Neural progenitor cell (in vitro differentiated cells): ENCODE results near the gene PLCL1. TPM values are rescaled to one million over a fixed set of nuclear protein-coding genes. Genes with fewer than 3 reads are reported as not detected.

Experiments used
- DNase-seq: peaks from one replicate; pipeline ENCODE4 v3.0.0-alpha.2; 2016; ENCODE audit warnings: low spot score
- H2AFZ ChIP-seq: fragments of 200-600 bp; sonication (generic); replicated peaks from 2 replicates; pipeline ENCODE4 v1.6.1; 2016; ENCODE audit warnings: antibody characterized with exemption
- H3F3A ChIP-seq: fragments of 200-600 bp; sonication (generic); 2 replicates; pipeline ENCODE4 v1.6.1; 2016; ENCODE audit warnings: antibody characterized with exemption, low read depth
- H3K27ac ChIP-seq: fragments of 200-600 bp; sonication (generic); 2 replicates; pipeline ENCODE4 v1.5.1; 2016; ENCODE audit warnings: mild to moderate bottlenecking
- H3K27me3 ChIP-seq: fragments of 200-600 bp; sonication (generic); 2 replicates; pipeline ENCODE4 v1.6.1; 2016; ENCODE audit warnings: mild to moderate bottlenecking, moderate library complexity
- H3K36me3 ChIP-seq: fragments of 200-600 bp; sonication (generic); 2 replicates; pipeline ENCODE4 v1.5.1; 2016
- H3K4me1 ChIP-seq: fragments of 200-600 bp; sonication (generic); 2 replicates; pipeline ENCODE4 v1.6.1; 2016; ENCODE audit warnings: mixed run types
- H3K4me2 ChIP-seq: fragments of 200-600 bp; sonication (generic); 2 replicates; pipeline ENCODE4 v1.6.1; 2016
- H3K4me3 ChIP-seq: fragments of 200-600 bp; sonication (generic); 2 replicates; pipeline ENCODE4 v1.5.1; 2016
- H3K79me2 ChIP-seq: fragments of 200-600 bp; sonication (generic); 2 replicates; pipeline ENCODE4 v1.6.1; 2016; ENCODE audit warnings: low read depth
- H3K9ac ChIP-seq: fragments of 200-600 bp; sonication (generic); 2 replicates; pipeline ENCODE4 v1.6.1; 2016
- H3K9me3 ChIP-seq: fragments of 200-600 bp; sonication (generic); 2 replicates; pipeline ENCODE4 v1.5.1; 2016; ENCODE audit warnings: low read depth
- H4K20me1 ChIP-seq: fragments of 200-600 bp; sonication (generic); 2 replicates; pipeline ENCODE4 v1.6.1; 2016; ENCODE audit warnings: low read depth
- H3K27ac Mint-ChIP-seq: 3 replicates; pipeline ENCODE4 v1.8.0; 2021; ENCODE audit warnings: mixed read lengths
- H3K27me3 Mint-ChIP-seq: 2 replicates; pipeline ENCODE4 v1.8.0; 2022; ENCODE audit warnings: low read depth, mild to moderate bottlenecking, inconsistent platforms, moderate library complexity, mixed read lengths; ENCODE audit not compliant: insufficient read depth
- H3K36me3 Mint-ChIP-seq: 3 replicates; pipeline ENCODE4 v1.8.0; 2021; ENCODE audit warnings: mixed read lengths
- H3K4me1 Mint-ChIP-seq: 3 replicates; pipeline ENCODE4 v1.8.0; 2021; ENCODE audit warnings: mixed read lengths
- H3K4me3 Mint-ChIP-seq: 3 replicates; pipeline ENCODE4 v1.8.0; 2021; ENCODE audit warnings: mild to moderate bottlenecking, moderate library complexity, mixed read lengths
- H3K9me3 Mint-ChIP-seq: 3 replicates; pipeline ENCODE4 v1.8.0; 2020; ENCODE audit warnings: mixed read lengths
- EZH2 ChIP-seq: fragments of 200-600 bp; sonication (generic); IDR thresholded peaks from 2 replicates; pipeline ENCODE4 v1.6.1; 2017; ENCODE audit warnings: antibody characterized with exemption, mild to moderate bottlenecking, moderate library complexity
- EZH2phosphoT487 ChIP-seq: fragments of 200-600 bp; sonication (generic); IDR thresholded peaks from 2 replicates; pipeline ENCODE4 v1.6.1; 2017; ENCODE audit warnings: antibody characterized with exemption
- total RNA-seq: library from RNA; depleted of rRNA; stranded (reverse); fragments of >200 nt; gene quantifications from 2 replicates; pipeline ENCODE4 v1.2.3, GENCODE V29; 2015; ENCODE audit warnings: low replicate concordance
- TF ChIP-seq, protein P1 (sequence below): fragments of 200-600 bp; sonication (generic); IDR thresholded peaks from 2 replicates; pipeline ENCODE4 v1.5.1; 2017; ENCODE audit warnings: antibody characterized with exemption, mild to moderate bottlenecking

The PLCL1 gene
- total RNA-seq, 1 donor from 2014 or later, result 0.41 TPM

DNA sequence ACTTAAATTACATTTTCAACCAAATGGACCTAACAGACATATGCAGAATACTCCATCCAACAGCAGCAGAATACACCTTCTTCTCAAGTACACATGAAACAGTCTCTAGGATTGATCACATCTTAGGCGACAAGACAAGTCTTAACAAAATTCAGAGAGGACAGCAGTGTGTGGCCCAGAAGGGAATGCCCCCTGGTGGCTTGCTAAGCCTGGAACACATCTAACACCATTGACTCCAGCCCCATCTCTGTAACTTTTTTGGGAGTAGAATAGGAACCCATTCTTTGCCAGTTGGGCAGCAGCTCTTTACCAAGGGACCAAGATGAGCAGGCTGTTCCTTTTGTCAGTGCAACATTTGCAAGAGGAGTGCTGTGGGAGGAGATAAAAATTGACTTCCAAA lies 249.9 kb downstream of the PLCL1 start:
- no peaks in the 10 kb centered on the region for H3K79me2 ChIP-seq
- DNase-seq, result peak; percentile 53
- H3K27ac Mint-ChIP-seq, result no peak overlapping the region

DNA sequence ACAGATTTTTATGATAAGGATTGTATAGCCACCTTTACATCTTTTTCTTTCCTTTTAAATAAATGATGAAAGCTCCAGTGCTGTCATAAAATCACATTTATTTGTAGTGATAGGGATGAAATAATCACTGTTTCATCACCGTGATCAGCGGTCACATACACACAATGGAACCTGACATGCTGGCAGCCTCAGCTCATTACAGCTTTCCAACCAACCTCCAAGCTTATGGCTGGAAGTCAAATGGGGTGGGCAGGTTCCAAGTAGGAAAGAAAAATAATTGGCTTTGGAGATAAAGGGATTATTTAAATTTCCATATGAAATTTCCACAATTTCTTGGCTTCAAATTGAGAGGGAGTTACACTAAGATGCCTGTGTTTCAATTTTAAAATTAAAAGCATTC lies 251.3 kb downstream of the PLCL1 start:
- H3K27ac ChIP-seq, result no peak overlapping the region
- H3K4me3 Mint-ChIP-seq, result no peak overlapping the region
- H3K9ac ChIP-seq, result no peak overlapping the region
- no peaks in the 10 kb centered on the region for H3K4me1 Mint-ChIP-seq
- H3K27ac Mint-ChIP-seq, result no peak overlapping the region
- TF ChIP-seq, protein P1, sequence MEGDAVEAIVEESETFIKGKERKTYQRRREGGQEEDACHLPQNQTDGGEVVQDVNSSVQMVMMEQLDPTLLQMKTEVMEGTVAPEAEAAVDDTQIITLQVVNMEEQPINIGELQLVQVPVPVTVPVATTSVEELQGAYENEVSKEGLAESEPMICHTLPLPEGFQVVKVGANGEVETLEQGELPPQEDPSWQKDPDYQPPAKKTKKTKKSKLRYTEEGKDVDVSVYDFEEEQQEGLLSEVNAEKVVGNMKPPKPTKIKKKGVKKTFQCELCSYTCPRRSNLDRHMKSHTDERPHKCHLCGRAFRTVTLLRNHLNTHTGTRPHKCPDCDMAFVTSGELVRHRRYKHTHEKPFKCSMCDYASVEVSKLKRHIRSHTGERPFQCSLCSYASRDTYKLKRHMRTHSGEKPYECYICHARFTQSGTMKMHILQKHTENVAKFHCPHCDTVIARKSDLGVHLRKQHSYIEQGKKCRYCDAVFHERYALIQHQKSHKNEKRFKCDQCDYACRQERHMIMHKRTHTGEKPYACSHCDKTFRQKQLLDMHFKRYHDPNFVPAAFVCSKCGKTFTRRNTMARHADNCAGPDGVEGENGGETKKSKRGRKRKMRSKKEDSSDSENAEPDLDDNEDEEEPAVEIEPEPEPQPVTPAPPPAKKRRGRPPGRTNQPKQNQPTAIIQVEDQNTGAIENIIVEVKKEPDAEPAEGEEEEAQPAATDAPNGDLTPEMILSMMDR, result no peak
- TF ChIP-seq EZH2 (no peak), EZH2phosphoT487 (no peak)
- H3K27me3 Mint-ChIP-seq, result no peaks in the 10 kb centered on the region
- no peaks in the 10 kb centered on the region for H3K36me3 Mint-ChIP-seq
- H3K9me3 ChIP-seq, result no peaks in the 10 kb centered on the region
- H3K79me2 ChIP-seq, result no peaks in the 10 kb centered on the region
- H3K9me3 Mint-ChIP-seq, result no peaks in the 10 kb centered on the region
- H3K4me3 ChIP-seq, result no peak overlapping the region
- no peaks in the 10 kb centered on the region for H3K4me1 ChIP-seq
- no peaks in the 10 kb centered on the region for H3K27me3 ChIP-seq
- H3F3A ChIP-seq, result no peaks in the 10 kb centered on the region
- DNase-seq, result no peak
- no peaks in the 10 kb centered on the region for H3K36me3 ChIP-seq
- no peak overlapping the region for H3K4me2 ChIP-seq
- no peak overlapping the region for H2AFZ ChIP-seq
- H4K20me1 ChIP-seq, result no peaks in the 10 kb centered on the region

More for the DNA sequence above, 249.9 kb downstream of the PLCL1 start:
- Mint-ChIP-seq H3K4me1 (no peaks in the 10 kb centered on the region), H3K4me3 (no peak overlapping the region), H3K9me3 (no peaks in the 10 kb centered on the region), H3K36me3 (no peaks in the 10 kb centered on the region), H3K27me3 (no peaks in the 10 kb centered on the region)
- Histone ChIP-seq H3K4me1 (no peaks in the 10 kb centered on the region), H3K9ac (no peak overlapping the region), H3K9me3 (no peaks in the 10 kb centered on the region), H3F3A (no peaks in the 10 kb centered on the region), H2AFZ (no peak overlapping the region), H3K4me2 (no peak overlapping the region), H3K4me3 (no peak overlapping the region), H3K27me3 (no peaks in the 10 kb centered on the region), H4K20me1 (no peaks in the 10 kb centered on the region), H3K27ac (no peak overlapping the region), H3K36me3 (no peaks in the 10 kb centered on the region)
- TF ChIP-seq EZH2phosphoT487, result no peak
- TF ChIP-seq, protein P1, result peak; percentile 58

DNA sequence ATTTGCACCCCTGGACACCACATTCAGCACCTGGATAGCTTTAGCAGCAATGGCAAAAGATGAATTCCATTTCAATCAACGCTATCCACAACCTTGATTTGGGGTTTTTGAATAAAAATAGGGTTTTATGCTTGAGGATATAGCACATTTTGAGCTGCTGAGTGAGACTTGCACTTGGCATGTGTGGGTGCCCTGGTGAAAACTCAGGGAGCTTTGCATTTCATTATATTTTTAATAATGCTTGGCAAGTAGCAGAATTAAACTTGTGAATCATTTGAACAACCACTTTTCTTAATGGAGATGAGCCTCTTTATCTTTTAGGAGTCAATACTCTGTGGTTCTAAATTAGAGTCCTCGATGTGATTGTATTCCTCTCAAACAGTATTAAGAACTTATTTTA lies 252.4 kb downstream of the PLCL1 start:
- no peak for DNase-seq
- H3K9ac ChIP-seq, result no peak overlapping the region
- H3K27me3 ChIP-seq, result no peaks in the 10 kb centered on the region
- H3K4me3 ChIP-seq, result no peak overlapping the region
- no peak overlapping the region for H3K27ac Mint-ChIP-seq
- no peaks in the 10 kb centered on the region for H3K9me3 Mint-ChIP-seq
- H3K27me3 Mint-ChIP-seq, result no peaks in the 10 kb centered on the region
- no peaks in the 10 kb centered on the region for H3K4me1 Mint-ChIP-seq
- H3K4me1 ChIP-seq, result no peaks in the 10 kb centered on the region
- no peak overlapping the region for H3K4me2 ChIP-seq
- TF ChIP-seq EZH2 (no peak), EZH2phosphoT487 (no peak)
- TF ChIP-seq, protein P1, result no peak
- H3K36me3 ChIP-seq, result no peaks in the 10 kb centered on the region
- H3K27ac ChIP-seq, result no peak overlapping the region
- no peaks in the 10 kb centered on the region for H4K20me1 ChIP-seq
- no peaks in the 10 kb centered on the region for H3F3A ChIP-seq
- H3K4me3 Mint-ChIP-seq, result no peak overlapping the region
- H3K36me3 Mint-ChIP-seq, result no peaks in the 10 kb centered on the region
- no peaks in the 10 kb centered on the region for H3K79me2 ChIP-seq
- no peaks in the 10 kb centered on the region for H3K9me3 ChIP-seq
- H2AFZ ChIP-seq, result no peak overlapping the region
